GM21381 (cell line): ENCODE measurements around the gene TRPM6.
"Not testable (repeated sequence)": the region's sequence is repeated elsewhere in the genome, so short reads cannot be mapped to it uniquely, and the experiment has no call there.

Experiments
- ATAC-seq: cut with Tn5 transposase; IDR thresholded peaks from one replicate; pipeline ENCODE4 v1.9.1; 2021; ENCODE audit warnings: mild to moderate bottlenecking, moderate library complexity; ENCODE audit not compliant: unreplicated experiment

Gene TRPM6

DNA sequence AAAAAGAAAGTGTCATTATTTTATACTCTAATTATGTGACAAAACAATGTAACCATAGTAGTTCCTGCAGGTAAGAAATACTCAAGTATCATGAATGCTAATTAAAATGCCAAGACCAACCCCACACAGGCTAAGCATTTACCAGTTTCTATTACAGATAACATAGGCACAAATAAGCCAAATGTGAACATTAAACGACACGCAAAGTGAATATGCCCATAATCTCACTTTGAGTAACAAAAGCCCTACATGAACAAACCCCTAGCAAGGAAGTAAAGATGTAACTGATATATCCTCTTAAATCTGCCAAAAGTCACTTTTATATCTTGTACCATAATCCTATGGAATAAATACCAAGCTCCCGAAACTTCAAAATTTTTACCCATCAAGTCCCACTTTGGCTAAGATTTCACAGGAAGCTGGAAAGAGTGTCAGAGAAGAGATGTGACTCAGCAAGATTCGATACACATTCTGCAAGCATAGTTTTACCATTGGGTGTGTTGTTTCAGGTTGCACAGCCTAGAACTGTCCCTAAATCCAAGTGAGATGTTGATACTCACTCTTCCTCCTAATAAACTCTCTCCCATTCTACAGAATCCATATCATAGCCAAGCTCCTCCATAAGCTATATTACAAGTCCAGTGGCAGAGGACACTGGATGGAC, 28.8 kb downstream of the TRPM6 start:
- ATAC-seq: no peak

DNA sequence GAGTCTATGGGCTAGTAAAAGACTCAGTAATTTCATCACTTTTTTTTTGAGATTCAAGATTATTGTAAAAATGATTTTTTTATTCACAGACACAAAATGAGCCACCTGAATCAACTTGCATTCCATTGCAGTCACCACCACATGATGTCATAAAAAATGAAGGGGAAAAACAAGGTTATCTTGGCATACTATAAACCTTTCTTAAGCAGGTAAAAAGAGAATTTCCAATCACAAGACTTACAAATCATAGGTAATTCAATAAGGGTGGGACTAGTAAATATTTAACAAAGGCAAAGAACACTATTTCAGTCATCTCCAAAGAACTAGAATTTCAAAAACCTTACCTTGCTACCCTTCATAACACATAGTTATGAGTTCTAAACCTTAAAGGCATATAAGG, 30.7 kb downstream of the TRPM6 start:
- ATAC-seq: no peak

DNA sequence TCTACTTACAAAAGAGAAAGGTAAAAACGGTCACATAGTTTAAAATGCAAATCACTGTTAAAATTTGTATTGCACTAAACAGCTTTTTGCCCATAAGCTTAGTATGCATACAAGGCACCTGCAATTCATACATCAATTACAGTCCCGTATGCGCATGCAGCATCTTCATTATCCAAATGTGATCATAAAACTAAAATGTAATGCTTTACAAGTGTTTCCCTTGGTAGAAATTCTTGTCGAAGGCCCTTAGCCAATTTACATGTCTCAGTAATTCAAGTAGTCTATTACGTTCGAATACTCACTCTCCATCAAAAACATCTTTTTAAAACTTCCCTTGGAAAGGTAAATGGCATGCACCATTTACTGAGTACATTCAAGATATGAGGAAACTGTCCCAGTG, 32.6 kb downstream of the TRPM6 start:
- no peak for ATAC-seq

DNA sequence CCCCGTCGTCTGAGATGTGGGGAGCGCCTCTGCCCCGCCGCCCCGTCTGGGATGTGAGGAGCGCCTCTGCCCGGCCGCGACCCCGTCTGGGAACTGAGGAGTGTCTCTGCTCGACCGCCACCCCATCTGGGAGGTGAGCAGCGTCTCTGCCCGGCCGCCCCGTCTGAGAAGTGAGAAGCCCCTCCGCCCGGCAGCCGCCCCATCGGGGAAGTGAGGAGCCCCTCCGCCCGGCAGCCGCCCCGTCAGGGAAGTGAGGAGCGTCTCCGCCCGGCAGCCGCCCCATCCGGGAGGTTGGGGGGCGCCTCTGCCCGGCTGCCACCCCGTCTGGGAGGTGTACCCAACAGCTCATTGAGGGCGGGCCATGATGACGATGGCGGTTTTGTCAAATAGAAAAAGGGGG, 34.7 kb downstream of the TRPM6 start:
- ATAC-seq: not testable (repeated sequence)

DNA sequence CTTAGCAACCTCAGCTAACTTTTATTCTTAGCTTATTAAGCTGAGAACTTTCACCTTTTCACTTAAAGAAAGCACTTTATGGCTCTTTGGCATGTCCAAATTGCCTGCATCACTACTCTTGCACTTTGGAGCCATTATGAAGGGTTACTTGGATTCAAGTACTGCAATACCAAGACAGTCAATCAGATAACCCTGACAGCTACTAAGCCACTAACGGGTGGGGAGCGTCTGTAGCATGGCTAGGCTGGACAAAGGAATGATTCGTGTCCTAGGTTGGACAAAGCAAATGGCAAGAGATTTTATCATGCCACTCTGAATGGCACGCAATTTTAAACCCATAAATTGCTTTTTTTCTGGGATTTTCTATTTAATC, 39.6 kb downstream of the TRPM6 start:
- ATAC-seq: no peak

DNA sequence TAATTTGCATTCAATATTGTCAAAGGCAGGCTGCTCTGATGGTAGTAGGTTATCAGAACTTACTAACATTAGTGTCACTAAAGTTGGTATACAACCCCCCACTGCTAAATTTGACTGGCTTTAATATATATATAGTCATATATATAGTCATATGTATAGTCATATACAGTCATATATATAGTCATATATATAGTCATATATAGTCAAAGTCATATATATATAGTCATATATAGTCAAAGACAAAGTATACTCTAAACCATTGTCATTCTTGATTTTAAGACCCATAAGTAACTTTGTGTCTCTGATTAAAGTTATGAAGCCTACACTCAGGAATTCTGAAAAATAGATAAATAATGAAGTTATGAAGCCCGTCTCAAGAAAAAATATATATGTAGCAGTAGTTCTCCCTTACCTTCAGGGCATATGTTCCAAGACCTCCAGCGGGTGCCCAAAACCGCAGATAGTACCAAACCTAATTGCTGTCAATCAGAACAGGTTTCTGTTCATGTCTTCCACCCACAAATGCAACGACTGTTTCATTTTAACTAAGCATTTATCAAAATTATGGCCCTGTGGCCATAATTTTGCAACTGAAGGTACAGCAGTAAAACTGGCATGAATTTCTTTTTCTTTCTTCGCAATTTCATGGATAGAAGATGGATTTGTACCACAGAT, 40.1 kb downstream of the TRPM6 start:
- peak; percentile 51 for ATAC-seq

DNA sequence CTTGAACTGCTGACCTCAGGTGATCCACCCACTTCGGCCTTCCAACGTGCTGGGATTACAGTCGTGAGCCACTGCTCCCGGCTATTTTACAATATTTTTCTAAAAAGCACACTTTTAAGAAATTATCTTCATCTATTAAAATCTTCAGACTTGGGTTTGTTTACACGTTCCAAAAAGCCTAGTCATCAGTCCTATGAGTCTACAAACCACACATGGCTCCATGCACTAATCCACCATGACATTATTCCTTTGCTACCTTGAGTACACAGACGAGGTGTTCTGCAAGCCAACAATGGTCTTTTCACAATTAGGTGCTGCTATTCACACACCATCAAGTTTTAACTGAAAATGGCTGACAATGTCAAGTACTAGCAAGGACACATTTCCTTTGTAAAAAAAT, 41.0 kb downstream of the TRPM6 start:
- ATAC-seq: no peak

DNA sequence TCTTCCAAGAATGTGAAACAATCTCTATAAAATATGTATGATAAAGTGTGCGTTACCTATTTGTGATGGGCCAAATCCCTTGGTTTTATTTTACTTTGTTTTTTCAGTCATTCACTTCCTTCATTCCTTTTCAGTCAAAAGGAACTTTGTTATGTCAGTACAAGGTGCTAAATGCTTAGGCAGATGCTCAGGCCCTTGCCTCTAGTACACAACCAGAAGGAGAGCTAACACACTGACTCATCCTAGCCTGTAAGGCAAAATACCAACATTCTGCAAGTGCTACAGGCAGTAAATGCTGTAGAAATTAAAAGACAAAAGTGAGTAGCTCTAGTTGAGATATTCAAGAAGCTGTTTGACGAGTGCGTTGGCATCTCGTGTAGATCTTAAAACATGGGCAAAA, 49.4 kb downstream of the TRPM6 start:
- ATAC-seq: no peak

DNA sequence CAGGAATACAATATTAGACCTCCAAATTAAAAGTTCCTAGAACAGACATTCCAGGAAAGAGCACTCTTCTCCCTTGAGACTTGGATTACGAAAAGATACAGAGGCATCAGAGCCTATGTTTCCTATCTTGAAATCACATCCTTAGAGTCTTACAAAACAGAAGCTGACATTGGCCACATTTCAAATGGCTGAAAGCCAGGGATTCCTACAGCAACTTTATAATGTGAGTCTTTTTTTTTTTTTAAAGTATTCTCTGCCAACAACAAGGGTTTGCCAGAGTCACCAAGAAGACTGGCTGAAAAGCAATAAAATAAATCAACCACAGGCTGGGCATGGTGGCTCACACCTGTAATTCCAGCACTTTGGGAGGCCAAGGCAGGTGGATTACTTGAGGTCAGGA, 63.1 kb downstream of the TRPM6 start:
- no peak for ATAC-seq

DNA sequence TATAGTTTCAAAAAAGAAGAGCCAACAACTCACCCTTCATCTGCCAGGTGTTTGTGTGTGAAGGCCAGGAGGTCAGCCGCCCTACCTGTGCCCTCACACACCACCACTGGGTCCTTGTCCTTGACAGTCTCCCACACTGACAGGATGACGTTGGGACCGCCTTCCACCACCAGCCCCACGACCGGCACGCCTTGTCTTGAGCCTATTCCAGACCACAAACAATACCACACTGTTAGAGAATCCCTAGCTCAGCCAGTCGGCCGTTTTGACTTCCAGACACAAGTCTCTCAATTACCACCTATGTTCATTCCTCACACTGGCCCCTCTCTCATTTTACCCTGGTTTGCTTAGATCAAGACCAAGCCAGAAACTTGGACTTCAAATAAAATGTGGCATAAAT, 66.1 kb downstream of the TRPM6 start:
- ATAC-seq: no peak

DNA sequence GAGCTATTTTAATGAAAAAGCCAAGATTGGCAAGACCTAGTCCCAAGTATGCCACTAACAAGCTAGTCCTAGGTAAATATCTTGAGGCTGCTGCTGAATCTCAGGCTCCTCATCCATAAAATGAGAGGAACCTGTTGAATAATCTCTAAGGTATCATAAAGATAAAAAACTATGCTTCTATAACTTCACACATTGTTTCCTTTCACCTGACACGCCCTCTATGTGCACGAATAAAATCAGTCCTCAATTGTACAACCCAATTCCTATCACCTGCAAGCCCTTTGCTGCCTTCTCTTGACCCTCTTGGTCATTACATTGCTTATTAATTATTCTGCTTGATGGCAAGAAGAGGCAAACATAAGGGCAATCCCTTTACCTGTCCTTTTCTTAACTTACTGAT, 69.9 kb downstream of the TRPM6 start:
- ATAC-seq: no peak

DNA sequence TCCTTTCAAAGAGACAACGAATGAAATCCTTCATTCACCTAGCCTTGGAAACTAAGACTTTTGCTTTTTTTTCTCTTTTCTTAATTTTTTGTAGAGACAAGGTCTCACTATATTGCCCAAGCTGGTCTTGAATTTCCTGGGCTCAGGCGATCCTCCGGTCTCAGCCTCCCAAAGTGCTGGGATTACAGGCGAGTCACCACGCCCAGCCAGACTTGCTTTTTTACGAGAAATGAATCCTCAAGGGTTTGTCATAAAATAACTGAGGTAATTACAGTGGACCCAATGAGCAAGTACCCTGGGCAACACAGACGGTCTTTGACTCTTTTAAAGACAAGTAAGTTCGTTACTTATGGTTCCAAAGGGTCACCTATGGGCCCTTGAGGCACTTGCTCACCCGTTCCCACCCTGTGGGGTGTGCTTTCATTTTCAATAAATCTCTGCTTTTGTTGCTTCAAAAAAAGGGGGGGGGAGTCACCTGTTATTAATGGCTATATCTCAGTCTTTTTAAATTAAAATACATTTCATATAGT, 70.4 kb downstream of the TRPM6 start:
- ATAC-seq: no peak

DNA sequence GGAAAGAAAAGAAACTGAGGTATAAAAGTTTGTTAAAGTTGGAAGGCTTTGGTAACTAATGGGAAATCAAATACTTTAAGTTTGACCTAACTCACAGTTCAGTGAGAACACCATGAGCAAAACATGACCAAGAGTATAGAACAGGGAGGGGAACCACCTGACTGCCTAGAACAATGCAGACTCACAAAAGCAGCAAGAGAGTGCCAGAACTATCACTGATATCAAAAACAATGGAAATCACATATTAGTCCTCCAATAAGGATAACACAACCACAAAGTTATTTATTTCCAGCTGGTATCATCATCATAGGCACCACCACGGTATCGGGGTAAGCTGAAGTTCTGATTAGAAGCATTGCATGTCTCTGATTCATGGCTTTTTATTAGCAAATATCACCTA, 77.5 kb downstream of the TRPM6 start:
- no peak for ATAC-seq

DNA sequence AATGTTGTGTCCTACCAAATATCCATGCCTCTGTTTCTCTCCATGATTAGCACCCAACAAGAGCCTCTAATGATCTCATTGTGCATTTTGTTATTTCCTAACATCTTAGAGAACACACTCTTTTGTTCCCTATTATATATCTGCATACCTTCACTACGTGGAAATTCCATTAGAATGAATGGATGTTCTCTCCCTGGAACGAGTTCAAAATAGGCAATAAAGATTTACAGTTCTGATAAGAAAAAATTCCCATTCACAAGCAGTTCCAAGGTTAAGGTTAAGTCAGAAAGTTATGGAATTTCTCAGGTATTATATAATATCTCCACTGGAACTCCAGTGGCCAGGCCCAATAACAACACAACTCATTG, 83.7 kb downstream of the TRPM6 start:
- ATAC-seq: no peak

DNA sequence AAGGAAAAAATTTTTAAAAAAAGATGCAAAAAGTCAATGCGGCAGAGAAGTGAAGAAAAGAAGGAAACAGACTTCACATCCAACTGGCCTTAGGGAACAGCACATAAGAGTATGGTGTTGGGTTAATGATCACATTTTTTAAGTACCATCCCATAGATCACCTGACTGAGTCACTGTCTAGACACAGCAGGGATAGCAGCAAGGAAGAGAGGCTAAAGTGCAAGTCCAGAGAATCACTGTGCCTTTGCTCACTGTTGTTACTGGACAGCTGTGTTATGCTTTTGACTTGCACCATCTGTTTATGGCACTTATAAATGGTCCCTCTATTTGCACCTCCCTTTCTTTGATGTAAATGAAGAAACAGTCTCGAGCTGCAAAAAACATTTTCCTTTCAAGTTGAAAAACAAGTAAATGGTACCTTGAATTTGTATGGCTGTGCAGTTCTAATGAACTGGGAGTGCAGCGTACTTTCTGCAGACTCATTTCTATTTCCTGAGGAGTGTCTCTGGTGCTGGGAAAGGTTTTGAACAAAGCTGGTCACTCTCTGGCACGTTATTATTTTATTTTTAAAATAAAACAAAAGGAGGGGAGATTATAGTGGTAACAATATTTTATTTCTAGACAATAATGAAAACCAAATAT, 84.2 kb downstream of the TRPM6 start:
- ATAC-seq: no peak

DNA sequence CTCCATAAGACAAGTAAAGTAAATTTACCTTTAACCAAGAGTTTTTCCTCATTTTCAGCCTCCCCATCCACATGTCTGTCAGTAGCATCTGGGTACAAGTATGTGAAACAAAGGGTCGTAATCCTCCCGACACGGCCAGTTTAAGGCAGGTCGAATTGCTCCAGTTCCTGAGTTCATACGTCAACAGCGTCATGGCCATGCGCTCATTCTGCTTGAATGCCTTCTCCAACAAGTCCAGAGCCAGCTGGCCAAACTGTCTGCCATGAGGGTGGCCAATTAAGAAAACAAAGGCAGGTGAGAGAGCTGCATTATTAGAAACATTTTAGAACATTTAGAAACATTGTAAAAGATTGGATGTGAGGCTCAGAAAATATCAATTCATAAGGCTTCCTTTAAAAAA, 87.5 kb downstream of the TRPM6 start:
- ATAC-seq: no peak

DNA sequence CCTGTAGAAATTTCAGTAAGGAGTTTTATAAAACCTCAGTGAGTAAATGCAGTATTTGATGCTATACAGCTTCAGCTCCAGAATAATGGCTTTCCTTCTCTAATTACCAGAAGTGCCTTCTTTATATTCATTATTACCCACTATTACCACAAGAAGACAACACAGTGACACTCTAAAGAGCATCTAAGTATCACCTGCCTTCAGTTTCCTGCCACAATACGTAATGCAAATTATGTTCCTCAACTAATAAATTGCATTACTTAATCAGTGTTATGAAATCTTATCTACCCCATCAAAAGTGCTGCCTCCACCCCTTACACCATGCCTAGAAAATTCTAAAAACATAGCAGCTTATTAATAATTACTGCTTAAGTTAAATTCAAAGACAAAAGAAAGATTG, 91.9 kb downstream of the TRPM6 start:
- ATAC-seq: no peak

DNA sequence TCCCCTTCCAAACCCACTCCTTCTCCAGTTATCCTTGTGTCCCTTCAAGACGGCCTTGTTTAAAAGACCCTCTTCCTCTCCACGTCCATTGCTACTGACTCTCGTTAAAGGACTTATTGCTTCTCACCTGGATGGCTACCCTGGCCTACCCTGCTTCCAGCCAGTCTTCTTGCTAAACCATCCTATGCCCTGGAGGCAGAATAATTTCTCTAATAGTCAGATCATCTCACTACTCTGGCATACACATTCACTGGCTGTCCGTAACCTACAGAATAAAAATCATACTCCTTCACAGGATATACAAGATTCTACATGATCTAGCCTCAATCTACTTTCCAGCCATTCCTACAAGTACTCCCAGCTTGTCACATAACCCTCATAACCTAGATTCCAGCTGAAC, 92.6 kb downstream of the TRPM6 start:
- ATAC-seq: no peak

DNA sequence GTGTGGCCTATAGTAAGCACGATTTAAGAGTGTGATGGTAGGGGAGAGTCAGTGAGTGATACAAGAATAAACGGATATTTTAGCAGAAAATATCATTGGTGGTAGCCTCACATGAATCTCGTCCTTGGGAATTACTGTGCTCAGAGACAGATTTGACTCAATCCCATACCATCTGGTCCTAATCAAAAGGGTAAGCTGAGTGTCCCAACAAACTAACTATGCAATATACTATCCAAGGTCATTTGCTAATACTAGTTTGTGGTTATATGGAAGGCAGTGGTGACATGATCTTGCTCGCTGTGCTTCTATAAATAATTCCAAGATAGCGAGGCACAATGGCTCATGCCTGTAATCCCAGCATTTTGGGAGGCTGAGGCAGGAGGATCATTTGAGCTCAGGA, 103.2 kb downstream of the TRPM6 start:
- ATAC-seq: no peak

DNA sequence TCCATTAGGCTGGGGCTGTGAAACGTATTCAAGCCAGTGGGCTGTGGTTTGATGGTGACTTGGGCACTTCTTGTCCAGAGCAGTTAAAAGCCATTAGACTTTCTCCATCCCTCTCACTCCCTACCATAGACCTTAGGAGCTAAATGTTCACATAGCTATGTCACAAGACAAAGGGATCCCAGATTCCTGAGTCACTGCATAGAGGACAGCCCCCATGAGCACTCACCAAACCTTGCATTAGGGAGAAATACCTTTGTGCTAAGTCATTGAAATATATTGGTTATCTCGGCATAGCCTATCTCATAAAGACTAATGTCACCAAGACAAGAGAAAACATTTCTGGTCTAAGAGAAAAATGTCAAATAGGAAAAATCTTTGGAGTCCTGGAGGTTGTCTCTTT, 104.3 kb downstream of the TRPM6 start:
- ATAC-seq: no peak

DNA sequence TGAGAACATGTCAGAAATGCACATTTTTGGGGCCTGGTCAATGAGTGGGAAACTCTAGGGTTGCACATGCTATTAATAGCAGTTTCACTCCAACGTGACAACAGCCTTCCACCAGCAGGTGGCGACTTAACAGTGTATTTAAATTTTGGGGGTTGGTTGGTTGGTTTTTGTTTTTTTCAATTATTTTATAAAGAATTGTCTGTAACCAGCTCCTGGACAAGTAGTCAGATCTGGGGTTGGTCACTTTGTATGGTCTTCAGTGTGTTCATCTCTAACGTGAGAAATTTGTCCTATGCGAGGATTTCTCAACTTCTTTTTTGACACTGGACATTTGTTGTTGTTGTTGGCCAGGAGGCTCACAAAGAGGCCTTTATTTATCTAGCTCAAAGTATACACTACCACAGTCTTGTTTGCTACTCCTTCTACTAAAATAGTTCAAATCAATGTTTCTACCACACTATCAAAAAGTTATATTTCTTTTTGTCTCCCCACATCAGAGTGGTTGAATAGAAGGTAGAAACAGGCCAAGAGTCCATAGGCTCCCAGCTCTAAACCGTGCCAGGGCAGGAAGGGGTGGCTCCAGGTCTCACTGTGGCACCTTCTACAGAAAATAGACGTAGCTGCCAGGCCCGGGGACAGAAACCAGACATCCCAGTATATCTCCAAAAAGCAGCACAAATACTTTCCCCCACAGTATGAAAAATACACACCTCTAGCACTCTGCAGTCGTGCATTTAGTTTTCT, 110.4 kb downstream of the TRPM6 start:
- ATAC-seq: peak; percentile 56

DNA sequence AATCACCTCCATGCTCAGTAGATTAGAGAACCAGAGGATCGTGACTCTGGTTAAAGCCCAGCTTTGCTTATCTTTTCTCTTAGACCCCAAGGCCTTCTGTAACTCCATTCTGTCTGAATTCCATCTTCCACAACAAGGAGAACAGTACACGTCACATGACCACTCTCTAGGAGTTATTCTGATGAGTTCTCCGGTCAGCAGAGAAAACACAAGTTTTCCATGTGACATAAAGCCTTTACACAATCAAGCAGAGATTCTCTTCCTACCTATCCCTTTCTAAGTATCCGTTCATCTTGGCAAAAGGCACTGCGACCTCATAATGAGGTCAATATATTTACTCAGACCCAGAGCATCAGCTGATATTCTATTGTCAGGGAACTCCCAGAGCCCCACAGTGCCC, 112.3 kb downstream of the TRPM6 start:
- ATAC-seq: no peak
